Measurements from ENCODE around the gene TTC34.

DNA sequence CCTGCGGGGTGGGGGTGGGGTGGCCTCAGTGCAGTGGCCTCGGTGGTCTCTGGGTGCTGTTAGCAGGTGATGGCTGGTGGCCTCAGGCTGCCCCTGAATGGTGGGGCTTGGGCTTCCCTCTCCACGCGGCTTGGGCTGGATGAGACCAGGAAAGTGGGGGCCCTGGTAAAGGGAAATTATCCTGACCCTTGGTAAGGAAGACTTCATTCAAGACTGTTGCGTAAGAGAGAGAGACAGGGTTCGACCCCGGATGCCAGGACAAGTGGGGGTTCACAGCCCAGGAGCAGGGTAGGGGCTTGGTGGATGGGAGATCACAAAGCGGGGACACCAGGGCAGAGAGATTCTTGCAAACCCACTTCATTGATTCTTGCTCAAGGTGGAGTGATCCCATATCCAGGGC, 5.5 kb upstream of the TTC34 start:
- TF ChIP-seq CTCF (conservative IDR thresholded peaks at IDR 0.05; ENCODE audit: low read length) (no peak), EZH2phosphoT487 (IDR thresholded peaks at IDR 0.05; ENCODE audit: borderline replicate concordance) (no peak)

All from Loucy (cell line).